Measurements from ENCODE around the gene TTC39A.

GRCh38 chr1:51295926-51296325 is 34.4 kb downstream of the TTC39A start:
- no peak for TF ChIP-seq CTCF (IDR thresholded peaks at IDR 0.05)
- TF ChIP-seq POLR2AphosphoS5 (IDR thresholded peaks at IDR 0.05; ENCODE audit: low read depth, low read length), result no peak

Data from Panc1 (cell line).